Stimulated activated CD8-positive, alpha-beta memory T cell treated with anti-CD3 and anti-CD28 coated beads, Interleukin-15, amount 100 ng/mL, for 4 hours (primary cell): ENCODE results near the gene UTP4.

Source experiments
- DNase-seq, 2 donors: peaks; one replicate each; pipeline ENCODE4 v3.0.0-alpha.2; 2020; ENCODE audit warnings: low read depth in 2 of 2

The UTP4 gene

GRCh38 chr16:69132424-69133252 lies at the start of gene UTP4, which contains the start of gene CHTF8:
TSS of gene UTP4 (plus strand) at chr16:69132649. CDS start at chr16:69133460, 811 bp downstream.
TSS of gene CHTF8 (minus strand) at chr16:69132588. CDS start at chr16:69121458, 11,130 bp downstream.
- peak; percentile 73 to 77 for DNase-seq

DNA sequence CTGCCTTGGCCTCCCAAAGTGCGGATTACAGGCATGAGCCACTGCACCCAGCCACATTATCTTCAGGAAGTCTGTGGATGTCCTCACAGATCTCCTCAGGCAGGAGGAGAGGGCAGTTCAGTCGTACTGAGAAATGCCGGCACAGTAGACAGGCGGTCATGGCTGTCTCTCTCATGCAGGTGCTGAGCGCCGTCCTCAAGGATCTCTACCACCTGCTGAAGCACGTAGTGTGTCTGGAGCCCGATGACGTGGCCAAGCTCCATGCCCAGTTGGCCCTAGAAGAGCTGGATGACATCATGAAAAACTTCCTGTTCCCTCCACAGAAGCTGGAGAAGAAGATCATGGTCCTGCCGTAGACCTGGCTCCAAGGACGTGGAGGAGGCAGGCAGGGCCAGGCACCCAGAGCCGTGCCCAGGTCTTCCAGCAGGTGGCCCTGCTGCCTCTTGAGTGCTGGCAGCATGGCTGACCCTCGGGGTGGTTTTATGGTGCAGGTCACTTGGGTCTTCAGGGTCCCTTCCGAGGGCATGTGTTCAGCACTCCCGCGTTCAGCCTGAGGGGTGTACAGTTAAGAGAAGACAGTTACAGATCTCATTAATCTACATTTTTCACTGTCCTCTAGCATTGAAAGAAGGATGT lies 49.0 kb upstream of the UTP4 start:
- no peak for DNase-seq

DNA sequence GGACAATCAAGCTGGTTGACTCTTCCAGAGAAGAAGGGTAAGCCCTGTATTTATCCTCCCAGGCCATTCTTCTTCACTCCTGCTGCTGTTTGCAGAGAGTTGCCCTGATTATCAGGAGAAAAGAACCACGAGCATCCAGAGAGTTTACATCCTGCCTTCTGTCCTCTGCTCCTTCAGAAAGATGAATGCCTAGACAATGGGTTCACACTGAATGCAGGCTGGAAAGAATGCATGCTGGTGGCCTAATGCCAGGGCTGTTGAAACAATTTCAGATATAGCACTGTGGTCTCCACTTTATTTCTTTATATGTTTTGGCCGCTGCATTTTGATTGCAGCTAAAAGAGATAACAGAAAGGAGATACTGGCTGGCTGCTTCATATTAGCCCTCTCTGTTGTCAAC lies 48.2 kb upstream of the UTP4 start:
- no peak for DNase-seq

- DNase-seq = no peak
Observed at GRCh38 chr16:69085032-69085695, 47.3 kb upstream of the UTP4 start.

- no peak for DNase-seq
Observed at GRCh38 chr16:69087161-69087581, 45.3 kb upstream of the UTP4 start.

- no peak for DNase-seq
Observed at GRCh38 chr16:69088684-69089083, 43.8 kb upstream of the UTP4 start.

DNA sequence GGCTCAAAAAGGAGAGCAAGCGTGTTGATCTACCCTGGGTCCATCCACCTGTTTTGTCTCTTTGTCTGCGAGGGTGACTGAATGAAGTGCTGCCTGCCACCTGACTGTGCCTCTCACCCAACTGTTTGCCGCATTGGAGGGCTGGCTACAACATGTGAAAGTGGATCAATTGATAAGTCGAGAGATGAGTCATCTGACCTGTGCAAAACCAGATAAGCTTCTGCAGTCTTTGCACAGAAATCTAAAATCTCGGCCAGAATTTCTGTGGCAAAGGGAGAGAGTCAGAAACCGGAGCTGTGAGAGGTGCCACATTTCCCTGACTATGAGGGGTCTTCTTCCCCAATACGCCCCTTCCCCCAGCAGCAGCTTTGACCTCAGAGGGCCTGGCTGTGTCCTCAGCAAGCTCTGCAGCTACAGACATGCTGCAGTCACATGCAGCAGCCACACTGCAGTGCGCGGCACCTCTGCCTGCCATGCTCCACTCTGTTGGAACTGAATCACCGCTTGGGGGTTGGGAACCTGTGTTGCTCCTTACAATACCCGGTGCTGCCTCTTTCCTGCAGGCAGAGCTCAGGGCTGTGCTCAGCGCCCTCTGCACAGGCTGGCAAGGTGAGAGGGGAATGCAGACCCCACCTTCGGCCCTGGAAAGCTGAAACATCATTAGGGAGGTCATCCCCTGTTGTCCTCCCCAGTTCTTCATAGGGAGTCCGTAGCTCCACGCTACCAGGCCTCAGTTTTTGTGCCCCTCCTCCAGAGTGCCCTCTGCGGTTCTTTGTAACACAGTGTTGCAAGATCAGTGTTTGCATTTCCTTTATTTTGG lies 43.1 kb upstream of the UTP4 start:
- DNase-seq = peak in 1 of 2 donors; percentile 14

GRCh38 chr16:69093974-69094373 lies 38.5 kb upstream of the UTP4 start:
- no peak for DNase-seq

DNA sequence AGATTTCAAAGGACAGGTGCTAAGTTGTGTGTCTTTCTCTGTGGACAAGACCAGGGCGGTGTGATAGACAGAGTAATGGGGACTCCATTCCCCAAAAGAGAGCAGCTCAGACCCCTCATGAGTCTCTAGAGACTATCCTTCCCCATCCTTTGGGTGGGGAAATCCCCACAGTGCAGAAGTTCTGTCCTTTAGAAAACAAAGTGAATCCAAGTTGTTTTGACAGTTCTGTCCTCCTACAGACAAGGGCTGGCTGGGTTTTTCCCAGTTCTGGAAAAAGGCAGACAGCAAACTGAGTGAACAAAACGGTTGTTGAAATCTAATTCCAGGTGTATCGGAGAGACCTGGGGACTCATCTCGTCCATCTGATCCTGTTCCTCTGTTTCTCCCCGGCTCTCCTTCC lies 37.9 kb upstream of the UTP4 start:
- no peak for DNase-seq

GRCh38 chr16:69095193-69095592 lies 37.3 kb upstream of the UTP4 start:
- no peak for DNase-seq

- DNase-seq = no peak
Observed at GRCh38 chr16:69100071-69100691, 32.3 kb upstream of the UTP4 start.

- no peak for DNase-seq
Observed at GRCh38 chr16:69105501-69106361, 26.7 kb upstream of the UTP4 start, which contains the start of gene HAS3. TSS of gene HAS3 (plus strand) at chr16:69105653. CDS start at chr16:69109396, 3,743 bp downstream.

- DNase-seq = no peak
Observed at GRCh38 chr16:69106491-69107315, 25.7 kb upstream of the UTP4 start.

DNA sequence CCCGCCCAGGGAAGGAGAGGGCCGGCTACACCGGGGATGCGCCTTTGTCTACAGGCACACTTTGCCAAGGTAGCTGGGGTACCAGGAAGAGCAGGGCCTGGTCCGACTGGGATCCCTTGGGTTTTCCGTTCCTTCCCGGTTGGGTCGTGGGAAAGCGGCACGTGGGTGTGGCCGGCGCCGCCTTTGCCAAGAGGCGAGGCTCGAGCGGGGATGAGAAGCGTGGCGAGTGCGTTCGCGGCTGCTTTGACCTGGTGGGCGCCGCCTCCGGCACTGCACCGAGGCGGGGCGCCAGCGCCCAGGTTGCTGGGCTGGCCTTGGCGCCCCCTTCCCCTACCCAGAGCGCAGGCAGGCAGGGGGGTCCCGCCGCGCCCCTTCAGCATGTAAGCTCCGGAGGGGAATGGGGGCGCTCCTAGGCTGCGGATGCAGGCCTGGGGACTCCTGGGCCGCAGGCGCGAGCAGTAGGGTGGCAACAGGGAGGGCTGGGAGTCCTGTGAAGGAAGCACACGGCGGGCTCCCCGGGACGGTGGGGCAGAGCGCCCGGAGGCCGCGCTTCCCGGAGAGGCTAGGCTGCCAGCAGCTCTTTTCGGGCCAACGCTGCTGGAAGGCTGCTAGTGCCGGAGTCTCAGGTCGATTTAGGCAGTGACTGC lies 25.0 kb upstream of the UTP4 start:
- DNase-seq = no peak

DNA sequence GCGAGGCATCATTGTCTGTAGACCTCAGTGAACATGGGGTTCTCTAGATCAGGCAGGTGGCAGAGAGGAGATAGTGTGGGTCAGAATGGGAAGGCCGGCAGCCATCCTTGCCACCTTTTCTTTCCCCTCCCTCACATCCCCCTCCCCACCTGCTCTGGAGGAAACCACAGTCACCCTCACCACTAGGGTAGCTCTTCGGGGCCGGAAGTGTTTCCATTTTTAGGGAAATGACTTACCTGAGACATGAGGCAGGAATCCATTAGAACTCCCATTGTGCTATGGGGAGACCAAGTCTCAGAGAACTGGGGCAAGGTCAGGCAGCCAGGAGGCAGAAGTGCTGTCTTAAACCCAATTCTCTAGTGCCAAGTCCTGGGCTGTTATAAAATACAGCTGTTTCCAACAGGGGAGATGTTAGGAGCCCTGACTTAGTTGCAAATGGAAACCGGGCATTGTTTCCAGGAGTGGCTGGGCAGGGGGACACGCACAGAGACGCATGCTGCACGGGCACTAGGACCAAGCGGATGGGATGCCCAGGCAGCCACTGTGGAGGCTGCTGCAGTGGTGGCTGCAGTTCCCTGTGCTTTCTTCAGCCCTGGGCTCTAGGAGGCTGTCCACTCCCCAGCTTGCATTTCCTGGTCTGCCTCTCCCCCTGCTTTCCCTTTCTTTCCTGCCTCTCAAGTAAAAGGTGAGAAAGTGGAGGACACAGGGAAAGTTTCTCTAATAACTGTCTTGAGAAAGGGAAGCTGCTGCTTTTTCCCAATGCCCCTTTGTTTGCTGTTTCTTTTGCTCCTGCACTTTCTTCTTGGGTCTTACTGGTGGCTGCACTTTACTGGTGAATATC lies 24.2 kb upstream of the UTP4 start:
- DNase-seq = no peak

DNA sequence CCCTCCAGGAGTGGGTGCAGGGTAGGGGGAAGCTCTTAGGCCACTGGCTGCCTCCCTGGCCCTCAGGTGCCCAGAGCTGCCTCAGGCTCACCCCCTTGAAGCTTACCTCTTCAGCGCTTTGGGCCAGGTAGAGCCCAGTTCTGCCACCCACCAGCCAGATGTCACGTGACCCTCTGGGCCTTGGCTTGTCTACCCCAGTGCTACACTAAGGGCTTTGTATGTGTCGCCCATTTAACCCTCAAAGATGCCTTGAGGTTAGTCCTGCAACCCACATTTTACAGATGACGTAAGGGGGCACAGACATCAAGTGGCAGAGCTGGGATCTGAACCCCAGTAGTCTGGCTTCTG lies 23.6 kb upstream of the UTP4 start:
- no peak for DNase-seq

GRCh38 chr16:69109486-69110270 lies 22.8 kb upstream of the UTP4 start:
- DNase-seq = no peak
